HepG2 (cell line): ENCODE data around the gene ASB4. TPM values are rescaled to one million over a fixed set of nuclear protein-coding genes. Genes with fewer than 3 reads are reported as not detected.
A peak's percentile ranks its signal among the peaks of the same experiment; 100 is the strongest.

ENCODE experiments used
- ATAC-seq: fragments of 200-7000 bp; cut with Tn5 transposase; 3 replicates; pipeline ENCODE4 v1.9.1; 2020; ENCODE audit warnings: mild to moderate bottlenecking, moderate library complexity
- BruUV-seq: library from RNA; stranded (reverse); fragments of 400-500 nt; replicated peaks from 2 replicates; lab custom pipeline; 2021; lab: Mats Ljungman, UMichigan
- CTCF ChIA-PET: fragments of 300-600 bp; formaldehyde crosslinking; extraction: SDS; loops from one replicate; lab custom pipeline; 2021; ENCODE audit warnings: low total read pairs, inconsistent platforms, low intra/inter-chr PET ratio; lab: Yijun Ruan, JAX
- POLR2A ChIA-PET: fragments of 350-600 bp; sonication (Branson Sonifier 250); formaldehyde crosslinking; loops from one replicate; lab custom pipeline; 2020; ENCODE audit warnings: antibody characterized with exemption, inconsistent platforms; lab: Yijun Ruan, JAX
- DNase-seq: peaks from one replicate; pipeline ENCODE4 v3.0.0-alpha.2; 2015; ENCODE audit warnings: low spot score
- FAIRE-seq: peaks from 3 replicates; lab custom pipeline; 2011; peaks lifted over from hg19 to GRCh38; lab: Jason Lieb, UNC
- H2AFZ ChIP-seq: one replicate; pipeline ENCODE4 v1.6.1; 2011; ENCODE audit warnings: low read length, inconsistent platforms
- H3K27ac ChIP-seq: fragments of 300-600 bp; 3 replicates; pipeline ENCODE4 v1.8.0; 2011; ENCODE audit warnings: mixed run types, mild to moderate bottlenecking, mixed read lengths, low read length, inconsistent platforms; ENCODE audit not compliant: insufficient read depth; ENCODE audit errors: extremely low read length
- H3K27me3 ChIP-seq, 2 experiments: fragments of 200-600 bp in 1 of 2; 2 replicates in 1 of 2; 3 replicates in 1 of 2; pipeline versions ENCODE4 v1.6.0 to v1.8.0; 2011; ENCODE audit warnings: low read length in 2 of 2, mild to moderate bottlenecking in 2 of 2, moderate library complexity in 2 of 2, inconsistent platforms in 1 of 2; ENCODE audit not compliant: insufficient read depth in 2 of 2, control insufficient read depth in 1 of 2
- H3K36me3 ChIP-seq, 2 experiments: fragments of 200-600 bp in 1 of 2; replicated peaks in 1 of 2; 2 replicates in 1 of 2; 3 replicates in 1 of 2; pipeline versions ENCODE4 v1.5.1 to v1.8.0; 2011; ENCODE audit warnings: low read length in 2 of 2, inconsistent platforms in 1 of 2; ENCODE audit not compliant: insufficient read depth in 2 of 2, control insufficient read depth in 1 of 2
- H3K4me1 ChIP-seq: 2 replicates; pipeline ENCODE4 v1.5.1; 2012; ENCODE audit warnings: low read length, inconsistent platforms; ENCODE audit not compliant: insufficient read depth
- H3K4me2 ChIP-seq: 2 replicates; pipeline ENCODE4 v1.6.0; 2011; ENCODE audit warnings: low read depth, low read length, inconsistent platforms
- H3K4me3 ChIP-seq, 3 experiments: fragments of 200-600 bp in 1 of 3; sonication (generic), shearing (Covaris generic) in 1 of 3; replicated peaks in 1 of 3; 2 replicates each; pipeline ENCODE4 v1.5.1; 2011 to 2016; ENCODE audit warnings: low read length in 3 of 3, inconsistent platforms in 2 of 3, low read depth in 2 of 3, mild to moderate bottlenecking in 2 of 3, control low read depth in 1 of 3, mixed read lengths in 1 of 3; ENCODE audit not compliant: insufficient read depth in 1 of 3
- H3K79me2 ChIP-seq: one replicate; pipeline ENCODE4 v1.6.1; 2011; ENCODE audit warnings: low read length, inconsistent platforms; ENCODE audit not compliant: insufficient read depth
- H3K9ac ChIP-seq: 2 replicates; pipeline ENCODE4 v1.6.0; 2011; ENCODE audit warnings: mild to moderate bottlenecking, low read depth, low read length, inconsistent platforms; ENCODE audit not compliant: insufficient read depth
- H3K9me3 ChIP-seq: 2 replicates; pipeline ENCODE4 v1.5.1; 2012; ENCODE audit warnings: mild to moderate bottlenecking, low read length
- H4K20me1 ChIP-seq: 2 replicates; pipeline ENCODE4 v1.6.0; 2011; ENCODE audit warnings: inconsistent platforms, mild to moderate bottlenecking, low read length, moderate library complexity; ENCODE audit not compliant: insufficient read depth
- CERS6 ChIP-seq: sonication (generic); formaldehyde crosslinking; IDR thresholded peaks from 2 replicates; pipeline ENCODE4 v1.5.0; 2020; ENCODE audit warnings: missing genetic modification reagents
- ETV5 ChIP-seq: IDR thresholded peaks from 2 replicates; pipeline ENCODE4 v1.6.1; 2018; ENCODE audit warnings: missing biosample characterization, missing genetic modification reagents, inconsistent platforms, borderline replicate concordance
- GPBP1L1 ChIP-seq: sonication (generic); formaldehyde crosslinking; IDR thresholded peaks from 2 replicates; pipeline ENCODE4 v1.5.0; 2020; ENCODE audit warnings: mild to moderate bottlenecking, missing genetic modification reagents
- MTA3 ChIP-seq: sonication (generic); formaldehyde crosslinking; IDR thresholded peaks from 2 replicates; pipeline ENCODE4 v1.4.0; 2020; ENCODE audit warnings: missing genetic modification reagents
- ZNF7 ChIP-seq: IDR thresholded peaks from 2 replicates; pipeline ENCODE4 v1.6.1; 2016; ENCODE audit warnings: missing biosample characterization, missing genetic modification reagents
- WGBS: methylation state at CpG from one replicate; pipeline ENCODE4 v1.1.6; 2017; ENCODE audit warnings: low lambda C conversion rate; 5-methylcytosine and 5-hydroxymethylcytosine counted together
- in situ Hi-C: cut with HindIII; loops from 2 replicates; pipeline ENCODE4 v1.10.0; 2017; ENCODE audit warnings: low pct_unique_long_range_greater_than_20kb; ENCODE audit not compliant: extremely low pct_ligation_motif_present
- intact Hi-C: fragments of 100-400 bp; cut with micrococcal nuclease; formaldehyde crosslinking; loops from one replicate; pipeline ENCODE4 v1.10.0; 2022; ENCODE audit not compliant: unreplicated experiment
- polyA plus RNA-seq, 8 experiments: library from polyadenylated mRNA; depleted of rRNA in 3 of 8; stranded (reverse) in 7 of 8; unstranded in 1 of 8; fragments of >200 nt; fragmentation: Illumina TruSeq in 4 of 8; extraction: Trizol in 4 of 8; gene quantifications; 2 replicates each; pipeline versions ENCODE4 v1.2.1 to v1.2.3, GENCODE V29; 2011 to 2016; ENCODE audit warnings: low read depth in 4 of 8, missing spikeins in 1 of 8, mixed read lengths in 1 of 8; ENCODE audit not compliant: insufficient read depth in 1 of 8
- total RNA-seq, 5 experiments: library from RNA; depleted of rRNA; stranded (reverse); fragments of >200 nt; fragmentation: Illumina TruSeq; extraction: Trizol; gene quantifications; 2 replicates each; pipeline ENCODE4 v1.2.3, GENCODE V29; 2016; ENCODE audit warnings: low read depth in 1 of 5

Gene ASB4
- total and polyA plus RNA-seq, 2 of the 13 experiments (the other 11 are each of a cell fraction or from before 2014, with no cell fraction given): 1.1 to 4.0 TPM

- TF ChIP-seq GPBP1L1 (CRISPR knock-in tag) (no peak), CERS6 (CRISPR knock-in tag) (no peak), MTA3 (CRISPR knock-in tag) (no peak)
These were observed 5.5 kb downstream of the ASB4 start (continued) for GRCh38 chr7:95491201-95491600.

GRCh38 chr7:95491634-95492314, 6.0 kb downstream of the ASB4 start:
- Histone ChIP-seq H3K36me3 (no peaks in the 10 kb centered on the region), H3K27me3 (no peaks in the 10 kb centered on the region), H3K27ac (no peak overlapping the region), H3K4me3 (no peak overlapping the region), H3K4me1 (peaks cover 77% of the 10 kb centered on the region), H4K20me1 (no peaks in the 10 kb centered on the region), H2AFZ (no peak overlapping the region), H3K9ac (no peak overlapping the region), H3K9me3 (no peaks in the 10 kb centered on the region), H3K79me2 (no peaks in the 10 kb centered on the region), H3K4me2 (no peak overlapping the region)
- in situ Hi-C loops (no loop called here), intact Hi-C loops (no loop called here)
- no peak for FAIRE-seq
- no TSS peak for BruUV-seq
- DNase-seq: peak; percentile 58
- CTCF ChIA-PET: no interaction called here
- POLR2A ChIA-PET: interaction anchor here (0.9 to 1.1 kb wide), 2 partner anchors 14 to 96 kb away, joined by 5 to 6 read pairs; partner anchors contain the start of gene PON3
- WGBS: 65% methylated on average over 2 of the region's 2 CpGs
- ATAC-seq: peak; percentile 20; the same call in 1 of the 3 replicates
- TF ChIP-seq ETV5 (CRISPR knock-in tag): no peak
- peak; percentile 80 for TF ChIP-seq ZNF7
